ENCODE results near the gene HNRNPLL. TPM values are rescaled to one million over a fixed set of nuclear protein-coding genes. Genes with fewer than 3 reads are reported as not detected.

Gene HNRNPLL
- total and polyA plus RNA-seq, 4 donors, result 7.7 to 18.3 (median 13.1) TPM

- TF ChIP-seq HNF4G (IDR thresholded peaks at IDR 0.05) (no peak), SP1 (IDR thresholded peaks at IDR 0.05) (no peak), RXRA (IDR thresholded peaks at IDR 0.05) (no peak), NR2F2 (IDR thresholded peaks at IDR 0.05) (no peak), REST (IDR thresholded peaks at IDR 0.05) (no peak)
- H3K4me3 ChIP-seq (ENCODE audit: low read depth in 1 of 3, low read length in 3 of 3), result no peak overlapping the region
- no peak overlapping the region for H3K27ac ChIP-seq (ENCODE audit: low read depth in 1 of 2, low read length in 2 of 2)
- no peaks in the 10 kb centered on the region for H3K4me1 ChIP-seq (ENCODE audit: control insufficient read depth in 4 of 4, insufficient read depth in 4 of 4, low read length in 3 of 4)
- H3K27me3 ChIP-seq (ENCODE audit: control insufficient read depth in 4 of 4, insufficient read depth in 4 of 4, low read length in 3 of 4), result no peaks in the 10 kb centered on the region
- no peak for DNase-seq (ENCODE audit: low spot score)
- no peaks in the 10 kb centered on the region for H3K36me3 ChIP-seq (ENCODE audit: control insufficient read depth in 4 of 4, insufficient read depth in 3 of 4, low read depth in 1 of 4, low read length in 3 of 4)
- 98% methylated on average over 2 of the region's 2 CpGs for WGBS
- H3K9me3 ChIP-seq (ENCODE audit: control insufficient read depth in 4 of 4, low read length in 3 of 4), result no peaks in the 10 kb centered on the region
- no peak overlapping the region for H3K9ac ChIP-seq (ENCODE audit: low read depth in 1 of 2, low read length in 2 of 2)
Measured at GRCh38 chr2:38650717-38651116, 48.0 kb upstream of the HNRNPLL start.

- H3K27me3 ChIP-seq (ENCODE audit: control insufficient read depth in 4 of 4, insufficient read depth in 4 of 4, low read length in 3 of 4), result no peaks in the 10 kb centered on the region
- WGBS, result 88% methylated on average over 6 of the region's 6 CpGs
- H3K36me3 ChIP-seq (ENCODE audit: control insufficient read depth in 4 of 4, insufficient read depth in 3 of 4, low read depth in 1 of 4, low read length in 3 of 4), result no peaks in the 10 kb centered on the region
- TF ChIP-seq ZBTB33 (IDR thresholded peaks at IDR 0.05) (no peak), EGR1 (IDR thresholded peaks at IDR 0.05; ENCODE audit: low read depth in 2 of 2) (no peak), NR2F2 (IDR thresholded peaks at IDR 0.05) (no peak), HNF4A (conservative IDR thresholded peaks at IDR 0.05) (no peak)
- no peak overlapping the region for H3K27ac ChIP-seq (ENCODE audit: low read depth in 1 of 2, low read length in 2 of 2)
- H3K9ac ChIP-seq (ENCODE audit: low read depth in 1 of 2, low read length in 2 of 2), result no peak overlapping the region
- no peaks in the 10 kb centered on the region for H3K4me1 ChIP-seq (ENCODE audit: control insufficient read depth in 4 of 4, insufficient read depth in 4 of 4, low read length in 3 of 4)
- H3K4me3 ChIP-seq (ENCODE audit: low read depth in 1 of 3, low read length in 3 of 3), result no peak overlapping the region
- no peaks in the 10 kb centered on the region for H3K9me3 ChIP-seq (ENCODE audit: control insufficient read depth in 4 of 4, low read length in 3 of 4)
- no peak for DNase-seq (ENCODE audit: low spot score)
Measured at GRCh38 chr2:38650012-38650411, 47.3 kb upstream of the HNRNPLL start.

- Histone ChIP-seq H3K9me3 (ENCODE audit: control insufficient read depth in 4 of 4, low read length in 3 of 4) (no peaks in the 10 kb centered on the region), H3K27ac (ENCODE audit: low read depth in 1 of 2, low read length in 2 of 2) (no peak overlapping the region), H3K27me3 (ENCODE audit: control insufficient read depth in 4 of 4, insufficient read depth in 4 of 4, low read length in 3 of 4) (no peaks in the 10 kb centered on the region), H3K36me3 (ENCODE audit: control insufficient read depth in 4 of 4, insufficient read depth in 3 of 4, low read depth in 1 of 4, low read length in 3 of 4) (no peaks in the 10 kb centered on the region), H3K4me3 (ENCODE audit: low read depth in 1 of 3, low read length in 3 of 3) (no peak overlapping the region), H3K9ac (ENCODE audit: low read depth in 1 of 2, low read length in 2 of 2) (no peak overlapping the region), H3K4me1 (ENCODE audit: control insufficient read depth in 4 of 4, insufficient read depth in 4 of 4, low read length in 3 of 4) (no peaks in the 10 kb centered on the region)
- TF ChIP-seq FOXA1 (IDR thresholded peaks at IDR 0.05) (no peak), HNF4G (IDR thresholded peaks at IDR 0.05) (no peak), FOXA2 (IDR thresholded peaks at IDR 0.05) (no peak), HNF4A (conservative IDR thresholded peaks at IDR 0.05) (no peak), TAF1 (conservative IDR thresholded peaks at IDR 0.05) (no peak), ZBTB33 (IDR thresholded peaks at IDR 0.05) (no peak), CTCF (IDR thresholded peaks at IDR 0.05; ENCODE audit: low read depth, low read length, missing input control) (no peak)
- DNase-seq (ENCODE audit: low spot score), result no peak
- WGBS, result 94% methylated on average over 12 of the region's 12 CpGs
Measured at GRCh38 chr2:38649176-38649728, 46.5 kb upstream of the HNRNPLL start.

All from liver (tissue), 9 donors.